WTC11 (cell line): ENCODE measurements around the gene CDH20. TPM values are rescaled to one million over a fixed set of nuclear protein-coding genes. Genes with fewer than 3 reads are reported as not detected.

ENCODE experiments used
- ATAC-seq: fragments of 200-7000 bp; cut with Tn5 transposase; 2 replicates; pipeline ENCODE4 v1.10.0; 2021; ENCODE audit warnings: mild to moderate bottlenecking, moderate library complexity
- CTCF ChIA-PET: fragments of 300-600 bp; sonication (Branson Sonifier 250); formaldehyde crosslinking; loops from one replicate; lab custom pipeline; 2021; ENCODE audit warnings: antibody characterized with exemption; lab: Charles Lee
- POLR2A ChIA-PET: fragments of 350-600 bp; sonication (Branson Sonifier 250); formaldehyde crosslinking; loops from one replicate; lab custom pipeline; 2021; ENCODE audit warnings: antibody characterized with exemption; lab: Charles Lee
- DNase-seq: peaks from one replicate; pipeline ENCODE4 v3.0.0; 2021; ENCODE audit warnings: low spot score
- H3K27ac Mint-ChIP-seq: 2 replicates; pipeline ENCODE4 v1.8.0; 2021; ENCODE audit warnings: mixed read lengths
- H3K27me3 Mint-ChIP-seq: 2 replicates; pipeline ENCODE4 v1.8.0; 2021; ENCODE audit warnings: low read depth, mild to moderate bottlenecking, moderate library complexity, mixed read lengths
- H3K36me3 Mint-ChIP-seq: 2 replicates; pipeline ENCODE4 v1.8.0; 2021; ENCODE audit warnings: mixed read lengths
- H3K4me1 Mint-ChIP-seq: 2 replicates; pipeline ENCODE4 v1.8.0; 2022; ENCODE audit warnings: mixed read lengths
- H3K4me3 Mint-ChIP-seq: 2 replicates; pipeline ENCODE4 v1.8.0; 2021; ENCODE audit warnings: mild to moderate bottlenecking, moderate library complexity, mixed read lengths
- H3K9me3 Mint-ChIP-seq: 2 replicates; pipeline ENCODE4 v1.8.0; 2021; ENCODE audit warnings: mixed read lengths
- AFF4 ChIP-seq: sonication (generic); formaldehyde crosslinking; IDR thresholded peaks from 2 replicates; pipeline ENCODE4 v1.8.1; 2023; ENCODE audit warnings: mild to moderate bottlenecking, missing genetic modification reagents, borderline replicate concordance
- AR ChIP-seq: fragments of 250-450 bp; sonication (Bioruptor Pico); IDR thresholded peaks from 2 replicates; pipeline ENCODE4 v1.9.0; 2021; ENCODE audit warnings: mild to moderate bottlenecking
- ATF3 ChIP-seq: sonication (generic); formaldehyde crosslinking; conservative IDR thresholded peaks from 2 replicates; pipeline ENCODE4 v1.8.1; 2022; ENCODE audit warnings: mild to moderate bottlenecking, missing genetic modification reagents
- CBFB ChIP-seq: sonication (generic); formaldehyde crosslinking; IDR thresholded peaks from 2 replicates; pipeline ENCODE4 v1.8.1; 2022; ENCODE audit warnings: mild to moderate bottlenecking, low read depth, missing genetic modification reagents
- CTCF ChIP-seq: fragments of 200-600 bp; IDR thresholded peaks from 2 replicates; pipeline ENCODE4 v1.8.0; 2022; ENCODE audit warnings: antibody characterized with exemption
- E2F5 ChIP-seq: sonication (generic); formaldehyde crosslinking; IDR thresholded peaks from 2 replicates; pipeline ENCODE4 v1.8.1; 2022; ENCODE audit warnings: mild to moderate bottlenecking, moderate library complexity, missing genetic modification reagents
- ELF4 ChIP-seq: sonication (generic); formaldehyde crosslinking; IDR thresholded peaks from 2 replicates; pipeline ENCODE4 v1.8.1; 2022; ENCODE audit warnings: low read depth, mild to moderate bottlenecking, moderate library complexity, missing genetic modification reagents
- FOXJ3 ChIP-seq: sonication (generic); formaldehyde crosslinking; IDR thresholded peaks from 2 replicates; pipeline ENCODE4 v1.9.0; 2021; ENCODE audit warnings: missing genetic modification reagents, mild to moderate bottlenecking, borderline replicate concordance
- FOXP1 ChIP-seq: sonication (generic); formaldehyde crosslinking; IDR thresholded peaks from 2 replicates; pipeline ENCODE4 v1.8.0; 2022; ENCODE audit warnings: missing genetic modification reagents, mild to moderate bottlenecking, moderate library complexity, borderline replicate concordance
- GTF2I ChIP-seq: fragments of 250-450 bp; sonication (Bioruptor Pico); conservative IDR thresholded peaks from 2 replicates; pipeline ENCODE4 v1.4.0; 2021; ENCODE audit warnings: mild to moderate bottlenecking
- HMGA2 ChIP-seq: fragments of 250-450 bp; sonication (Bioruptor Pico); IDR thresholded peaks from 2 replicates; pipeline ENCODE4 v1.4.0; 2021; ENCODE audit warnings: mild to moderate bottlenecking, moderate library complexity
- KAT7 ChIP-seq: sonication (generic); formaldehyde crosslinking; IDR thresholded peaks from 2 replicates; pipeline ENCODE4 v1.8.1; 2023; ENCODE audit warnings: missing genetic modification reagents, mild to moderate bottlenecking, borderline replicate concordance
- MXD4 ChIP-seq: fragments of 250-450 bp; sonication (Bioruptor Pico); IDR thresholded peaks from 2 replicates; pipeline ENCODE4 v1.8.0; 2021; ENCODE audit warnings: mild to moderate bottlenecking, moderate library complexity, borderline replicate concordance
- NFATC4 ChIP-seq: fragments of 250-450 bp; sonication (Bioruptor Pico); IDR thresholded peaks from 2 replicates; pipeline ENCODE4 v1.9.0; 2021; ENCODE audit warnings: mild to moderate bottlenecking
- NR3C1 ChIP-seq: sonication (generic); formaldehyde crosslinking; conservative IDR thresholded peaks from 2 replicates; pipeline ENCODE4 v1.8.1; 2023; ENCODE audit warnings: low read depth, mild to moderate bottlenecking, missing genetic modification reagents
- SMAD3 ChIP-seq: sonication (generic); formaldehyde crosslinking; IDR thresholded peaks from 2 replicates; pipeline ENCODE4 v1.8.0; 2022; ENCODE audit warnings: missing genetic modification reagents, mild to moderate bottlenecking, borderline replicate concordance
- SP1 ChIP-seq: sonication (generic); formaldehyde crosslinking; conservative IDR thresholded peaks from 2 replicates; pipeline ENCODE4 v1.8.1; 2022; ENCODE audit warnings: missing genetic modification reagents
- TCF7 ChIP-seq: sonication (generic); formaldehyde crosslinking; IDR thresholded peaks from 2 replicates; pipeline ENCODE4 v1.8.0; 2022; ENCODE audit warnings: mild to moderate bottlenecking, low read depth, missing genetic modification reagents, moderate library complexity
- TP53 ChIP-seq: sonication (generic); formaldehyde crosslinking; IDR thresholded peaks from 2 replicates; pipeline ENCODE4 v1.8.1; 2023; ENCODE audit warnings: mild to moderate bottlenecking, missing genetic modification reagents
- ZNF232 ChIP-seq: sonication (generic); formaldehyde crosslinking; IDR thresholded peaks from 2 replicates; pipeline ENCODE4 v1.8.0; 2022; ENCODE audit warnings: mild to moderate bottlenecking, missing genetic modification reagents
- ZNF396 ChIP-seq: fragments of 250-450 bp; sonication (Bioruptor Pico); IDR thresholded peaks from 2 replicates; pipeline ENCODE4 v1.8.0; 2021; ENCODE audit warnings: mild to moderate bottlenecking, moderate library complexity, borderline replicate concordance
- total RNA-seq: library from RNA; stranded (reverse); gene quantifications from 3 replicates; pipeline ENCODE4 v1.2.3, GENCODE V29; 2021
- TF ChIP-seq, protein P1 (sequence below): sonication (generic); formaldehyde crosslinking; IDR thresholded peaks from 2 replicates; pipeline ENCODE4 v1.8.0; 2022; ENCODE audit warnings: mild to moderate bottlenecking, missing genetic modification reagents
- TF ChIP-seq, protein P2 (sequence below): sonication (generic); formaldehyde crosslinking; IDR thresholded peaks from 2 replicates; pipeline ENCODE4 v1.8.1; 2023; ENCODE audit warnings: mild to moderate bottlenecking, missing genetic modification reagents, moderate library complexity
- TF ChIP-seq, protein P3 (sequence below): sonication (generic); formaldehyde crosslinking; IDR thresholded peaks from 2 replicates; pipeline ENCODE4 v1.8.1; 2023; ENCODE audit warnings: mild to moderate bottlenecking, missing genetic modification reagents

The CDH20 gene
- total RNA-seq, 1 experiment from 2014 or later, result 0.39 TPM

GRCh38 chr18:61474918-61475317 lies 141.7 kb downstream of the CDH20 start:
- no peak overlapping the region for H3K4me3 Mint-ChIP-seq
- no peak for ATAC-seq
- no peak overlapping the region for H3K27ac Mint-ChIP-seq
- no peaks in the 10 kb centered on the region; the same call in 1 of the 2 replicates for H3K27me3 Mint-ChIP-seq
- H3K4me1 Mint-ChIP-seq, result peaks cover 5% of the 10 kb centered on the region
- no peaks in the 10 kb centered on the region for H3K36me3 Mint-ChIP-seq
- CTCF ChIA-PET, result no interaction called here
- TF ChIP-seq TP53 (CRISPR knock-in tag) (no peak), FOXJ3 (CRISPR knock-in tag) (no peak), GTF2I (no peak), ZNF232 (CRISPR knock-in tag) (no peak), AR (CRISPR knock-in tag) (no peak), CBFB (CRISPR knock-in tag) (no peak)
- H3K9me3 Mint-ChIP-seq, result no peaks in the 10 kb centered on the region
- POLR2A ChIA-PET, result no interaction called here
- no peak for DNase-seq

GRCh38 chr18:61475931-61476330 lies 142.7 kb downstream of the CDH20 start:
- ChIA-PET CTCF (no interaction called here), POLR2A (no interaction called here)
- Mint-ChIP-seq H3K27ac (no peak overlapping the region), H3K36me3 (no peaks in the 10 kb centered on the region), H3K4me3 (no peak overlapping the region), H3K9me3 (no peaks in the 10 kb centered on the region), H3K27me3 (no peaks in the 10 kb centered on the region; the same call in 1 of the 2 replicates), H3K4me1 (peaks cover 5% of the 10 kb centered on the region)
- ATAC-seq (no peak), DNase-seq (no peak)
- TF ChIP-seq NR3C1 (CRISPR knock-in tag) (no peak), MXD4 (CRISPR knock-in tag) (no peak), AFF4 (CRISPR knock-in tag) (no peak), E2F5 (CRISPR knock-in tag) (no peak), ELF4 (CRISPR knock-in tag) (no peak), TP53 (CRISPR knock-in tag) (no peak), ATF3 (CRISPR knock-in tag) (no peak), SMAD3 (CRISPR knock-in tag) (no peak), SP1 (CRISPR knock-in tag) (no peak), NFATC4 (CRISPR knock-in tag) (no peak), KAT7 (CRISPR knock-in tag) (no peak), FOXP1 (CRISPR knock-in tag) (no peak), HMGA2 (no peak), ZNF396 (CRISPR knock-in tag) (no peak), TCF7 (no peak), CTCF (no peak)
- TF ChIP-seq, protein P1, sequence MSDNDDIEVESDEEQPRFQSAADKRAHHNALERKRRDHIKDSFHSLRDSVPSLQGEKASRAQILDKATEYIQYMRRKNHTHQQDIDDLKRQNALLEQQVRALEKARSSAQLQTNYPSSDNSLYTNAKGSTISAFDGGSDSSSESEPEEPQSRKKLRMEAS (CRISPR knock-in tag), result no peak
- TF ChIP-seq, protein P2, sequence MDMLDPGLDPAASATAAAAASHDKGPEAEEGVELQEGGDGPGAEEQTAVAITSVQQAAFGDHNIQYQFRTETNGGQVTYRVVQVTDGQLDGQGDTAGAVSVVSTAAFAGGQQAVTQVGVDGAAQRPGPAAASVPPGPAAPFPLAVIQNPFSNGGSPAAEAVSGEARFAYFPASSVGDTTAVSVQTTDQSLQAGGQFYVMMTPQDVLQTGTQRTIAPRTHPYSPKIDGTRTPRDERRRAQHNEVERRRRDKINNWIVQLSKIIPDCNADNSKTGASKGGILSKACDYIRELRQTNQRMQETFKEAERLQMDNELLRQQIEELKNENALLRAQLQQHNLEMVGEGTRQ (CRISPR knock-in tag), result no peak
- TF ChIP-seq, protein P3, sequence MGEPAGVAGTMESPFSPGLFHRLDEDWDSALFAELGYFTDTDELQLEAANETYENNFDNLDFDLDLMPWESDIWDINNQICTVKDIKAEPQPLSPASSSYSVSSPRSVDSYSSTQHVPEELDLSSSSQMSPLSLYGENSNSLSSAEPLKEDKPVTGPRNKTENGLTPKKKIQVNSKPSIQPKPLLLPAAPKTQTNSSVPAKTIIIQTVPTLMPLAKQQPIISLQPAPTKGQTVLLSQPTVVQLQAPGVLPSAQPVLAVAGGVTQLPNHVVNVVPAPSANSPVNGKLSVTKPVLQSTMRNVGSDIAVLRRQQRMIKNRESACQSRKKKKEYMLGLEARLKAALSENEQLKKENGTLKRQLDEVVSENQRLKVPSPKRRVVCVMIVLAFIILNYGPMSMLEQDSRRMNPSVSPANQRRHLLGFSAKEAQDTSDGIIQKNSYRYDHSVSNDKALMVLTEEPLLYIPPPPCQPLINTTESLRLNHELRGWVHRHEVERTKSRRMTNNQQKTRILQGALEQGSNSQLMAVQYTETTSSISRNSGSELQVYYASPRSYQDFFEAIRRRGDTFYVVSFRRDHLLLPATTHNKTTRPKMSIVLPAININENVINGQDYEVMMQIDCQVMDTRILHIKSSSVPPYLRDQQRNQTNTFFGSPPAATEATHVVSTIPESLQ, result no peak
